GM21576 (cell line): Measurements from ENCODE around the gene TRRAP.

Experiments
- ATAC-seq: cut with Tn5 transposase; IDR thresholded peaks from one replicate; pipeline ENCODE4 v1.9.1; 2021; ENCODE audit warnings: mild to moderate bottlenecking, moderate library complexity; ENCODE audit not compliant: unreplicated experiment

Gene TRRAP

DNA sequence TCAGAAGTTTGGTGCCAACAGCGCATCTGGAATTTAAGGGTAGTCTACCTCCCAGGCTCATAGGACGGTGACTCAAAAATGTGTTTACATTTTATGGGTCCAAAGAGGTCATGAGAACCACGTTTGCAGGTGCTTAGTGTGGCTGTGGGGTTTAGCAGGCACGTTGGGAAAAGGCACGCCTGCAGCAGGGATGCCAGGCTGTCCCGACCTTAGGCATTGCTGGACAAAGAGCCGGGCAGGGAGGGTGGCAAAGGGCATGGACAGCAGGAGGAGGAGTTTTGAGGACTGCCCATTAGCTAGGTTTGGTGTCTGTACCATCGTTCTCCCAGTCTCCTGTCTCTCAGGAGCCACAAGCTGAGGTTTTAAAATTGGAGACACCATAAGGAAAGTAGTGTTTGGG, 104.4 kb downstream of the TRRAP start:
- ATAC-seq: no peak

DNA sequence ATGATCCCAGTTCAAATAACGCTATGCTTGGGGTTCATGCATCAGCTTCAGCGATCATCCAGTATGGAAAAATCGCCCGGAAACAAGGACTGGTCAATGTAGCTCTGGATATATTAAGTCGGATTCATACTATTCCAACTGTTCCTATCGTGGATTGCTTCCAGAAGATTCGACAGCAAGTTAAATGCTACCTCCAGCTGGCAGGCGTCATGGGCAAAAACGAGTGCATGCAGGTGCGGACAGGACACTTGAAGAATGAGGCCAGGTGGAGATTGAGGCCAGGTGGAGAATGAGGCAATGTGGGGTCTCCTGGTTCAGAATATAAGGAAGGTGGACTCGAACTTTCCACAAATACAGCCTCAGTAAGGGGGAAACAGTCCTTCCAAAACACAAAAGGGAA, 105.8 kb downstream of the TRRAP start:
- ATAC-seq: no peak

GRCh38 chr7:98985406-98985805, 107.1 kb downstream of the TRRAP start:
- no peak for ATAC-seq

DNA sequence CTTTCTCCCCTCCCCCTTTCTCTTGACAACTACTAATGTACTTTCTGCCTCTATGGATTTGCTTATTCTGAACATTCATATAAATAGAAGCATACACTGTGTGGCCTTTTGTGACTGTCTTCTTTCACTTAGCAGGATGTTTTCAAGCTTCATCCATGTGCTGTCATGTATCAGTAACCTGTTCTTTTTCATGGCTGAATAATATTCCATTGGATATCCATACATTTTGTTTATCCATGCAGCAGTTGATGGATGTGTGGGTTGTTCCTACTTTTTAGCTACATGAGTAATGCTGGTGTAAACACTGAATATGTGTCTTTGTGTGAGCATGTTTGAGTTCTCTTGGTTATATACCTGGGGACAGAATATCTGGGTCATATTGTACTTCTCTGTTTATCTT, 107.6 kb downstream of the TRRAP start:
- ATAC-seq: no peak

DNA sequence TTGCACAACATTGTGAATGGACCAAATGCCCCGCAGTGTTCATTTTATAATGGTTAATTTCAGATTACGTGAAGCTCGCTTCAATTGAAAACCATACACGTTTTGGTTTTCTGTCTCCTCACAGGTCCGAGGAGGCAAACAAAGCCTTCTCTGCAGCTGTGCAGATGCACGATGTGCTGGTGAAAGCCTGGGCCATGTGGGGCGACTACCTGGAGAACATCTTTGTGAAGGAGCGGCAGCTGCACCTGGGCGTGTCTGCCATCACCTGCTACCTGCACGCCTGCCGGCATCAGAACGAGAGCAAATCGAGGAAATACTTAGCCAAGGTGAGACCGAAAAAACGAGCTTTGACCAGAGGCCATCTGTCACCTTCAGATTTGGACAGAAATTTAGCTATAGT, 110.3 kb downstream of the TRRAP start:
- no peak for ATAC-seq

- ATAC-seq: no peak
These were observed 112.0 kb downstream of the TRRAP start for GRCh38 chr7:98990356-98990755.

DNA sequence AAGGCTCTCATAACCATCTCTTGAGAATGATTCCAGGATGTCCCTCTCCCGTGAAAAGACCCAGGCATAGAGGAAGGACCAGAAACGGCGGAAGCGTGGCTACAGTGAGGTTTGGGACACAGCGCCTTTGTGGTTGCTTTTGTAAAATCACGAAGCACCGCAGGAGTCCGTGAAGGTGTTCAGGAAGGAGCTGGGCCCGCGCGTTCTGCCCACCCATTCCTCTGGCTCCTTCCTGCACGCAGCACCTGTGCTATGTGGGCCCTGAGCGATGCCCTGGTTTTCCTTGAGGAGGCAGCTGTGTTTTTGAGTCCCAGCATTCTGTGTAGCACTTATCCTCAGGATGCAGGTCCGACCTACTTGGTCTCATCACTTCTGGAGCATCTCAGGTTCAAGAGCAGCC, 112.8 kb downstream of the TRRAP start:
- no peak for ATAC-seq

DNA sequence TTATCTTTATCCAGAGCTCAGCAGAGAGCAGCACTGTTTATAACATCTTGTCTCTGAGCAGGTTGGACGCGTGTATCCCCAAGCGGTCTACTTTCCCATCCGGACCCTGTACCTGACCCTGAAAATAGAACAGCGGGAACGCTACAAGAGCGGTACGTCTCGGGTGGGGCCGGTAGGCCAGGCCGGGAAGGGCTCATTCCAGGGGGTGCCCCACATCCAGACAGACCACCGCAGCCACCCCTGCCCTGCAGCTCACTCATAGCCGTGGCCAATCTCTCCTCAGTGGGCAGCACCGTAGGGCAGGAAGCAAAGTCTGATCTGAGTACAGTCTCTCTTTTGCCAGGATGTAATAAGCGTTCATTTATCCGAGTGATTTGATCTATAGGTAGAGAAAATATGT, 113.7 kb downstream of the TRRAP start:
- no peak for ATAC-seq

- ATAC-seq: no peak
These were observed 114.9 kb downstream of the TRRAP start for GRCh38 chr7:98993024-98993897.

DNA sequence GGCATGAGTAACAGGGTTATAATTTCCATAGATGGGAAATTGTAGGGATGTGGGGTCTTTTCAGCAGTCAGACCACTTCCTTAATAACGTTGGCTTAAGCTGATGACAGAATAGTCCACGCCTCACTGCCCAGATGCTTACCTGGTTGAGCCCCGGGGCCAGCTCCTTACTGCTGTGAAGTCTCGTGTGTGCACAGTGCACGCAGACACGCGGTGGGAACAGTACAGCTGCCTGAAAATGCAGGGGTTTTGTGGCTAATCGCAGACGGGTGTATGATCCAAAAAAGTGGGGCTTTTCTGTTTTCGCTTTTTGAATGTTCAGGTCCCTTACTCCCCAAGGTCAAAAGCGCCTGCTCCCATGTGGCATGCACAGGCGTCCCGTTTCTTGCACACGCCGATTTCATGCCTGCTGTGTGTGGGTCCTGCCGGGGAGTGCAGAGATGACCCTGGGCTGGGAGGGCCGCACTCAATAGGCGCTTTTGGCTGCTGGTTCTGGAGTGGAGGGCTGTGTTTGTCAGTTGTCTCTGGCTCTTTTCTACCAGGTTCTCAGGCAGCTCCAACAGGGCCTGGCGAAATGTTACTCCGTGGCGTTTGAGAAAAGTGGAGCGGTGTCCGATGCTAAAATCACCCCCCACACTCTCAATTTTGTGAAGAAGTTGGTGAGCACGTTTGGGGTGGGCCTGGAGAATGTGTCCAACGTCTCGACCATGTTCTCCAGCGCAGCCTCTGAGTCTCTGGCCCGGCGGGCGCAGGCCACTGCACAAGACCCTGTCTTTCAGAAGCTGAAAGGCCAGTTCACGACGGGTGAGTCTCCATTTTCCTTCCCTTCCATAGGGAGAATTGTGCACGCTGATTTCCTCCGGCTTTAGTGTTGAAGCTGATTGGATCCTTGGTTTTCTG, 116.0 kb downstream of the TRRAP start:
- no peak for ATAC-seq

DNA sequence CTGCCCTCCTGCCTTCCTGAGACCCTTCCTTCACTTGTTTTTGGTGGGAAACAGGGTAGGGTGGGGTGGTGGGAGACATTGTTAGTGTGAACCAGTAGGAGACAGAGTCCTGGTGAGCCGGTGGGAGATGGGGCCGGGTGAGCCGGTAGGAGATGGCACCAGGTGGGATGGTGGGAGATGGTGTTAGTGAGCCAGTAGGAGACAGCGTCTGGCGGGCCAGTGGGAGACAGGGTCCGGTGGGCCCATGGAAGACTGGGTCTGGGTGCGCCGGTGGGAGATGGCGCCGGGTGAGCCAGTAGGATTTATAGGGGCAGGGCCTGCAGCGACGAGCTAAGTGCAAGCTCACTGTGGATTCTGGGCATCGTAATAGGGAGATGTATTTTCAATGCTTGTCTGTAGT, 116.8 kb downstream of the TRRAP start:
- no peak for ATAC-seq

DNA sequence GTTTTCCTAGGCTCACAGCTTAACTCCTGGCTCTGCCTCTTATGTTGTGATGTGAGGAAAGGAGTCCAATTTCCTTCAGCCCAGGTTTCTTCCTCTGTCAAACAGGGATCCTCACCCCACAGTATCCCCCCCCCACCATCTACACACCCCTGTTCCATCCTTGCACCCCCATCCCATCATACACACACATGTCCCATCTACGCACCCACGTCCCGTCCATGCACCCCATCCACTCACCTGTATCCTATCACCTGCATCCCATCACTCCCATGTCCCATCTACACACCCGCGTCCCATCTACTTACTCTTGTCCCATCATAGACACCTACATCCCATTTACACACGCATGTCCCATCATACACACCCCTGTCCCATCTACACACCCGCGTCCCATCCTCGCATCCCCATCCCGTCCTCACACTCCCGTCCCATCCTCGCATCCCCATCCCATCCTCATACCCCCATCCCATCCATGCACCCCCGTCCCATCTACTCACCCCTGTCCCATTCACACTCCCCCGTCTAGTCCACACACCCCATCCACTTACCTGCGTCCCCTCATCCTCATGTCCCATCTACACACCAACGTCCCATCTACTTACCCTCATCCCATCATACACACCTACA, 117.3 kb downstream of the TRRAP start:
- ATAC-seq: no peak

- no peak for ATAC-seq
These were observed 117.8 kb downstream of the TRRAP start for GRCh38 chr7:98996150-98996552.

- no peak for ATAC-seq
These were observed 119.5 kb downstream of the TRRAP start for GRCh38 chr7:98997846-98998245.

- ATAC-seq: no peak
These were observed 120.7 kb downstream of the TRRAP start for GRCh38 chr7:98998821-98999725.

DNA sequence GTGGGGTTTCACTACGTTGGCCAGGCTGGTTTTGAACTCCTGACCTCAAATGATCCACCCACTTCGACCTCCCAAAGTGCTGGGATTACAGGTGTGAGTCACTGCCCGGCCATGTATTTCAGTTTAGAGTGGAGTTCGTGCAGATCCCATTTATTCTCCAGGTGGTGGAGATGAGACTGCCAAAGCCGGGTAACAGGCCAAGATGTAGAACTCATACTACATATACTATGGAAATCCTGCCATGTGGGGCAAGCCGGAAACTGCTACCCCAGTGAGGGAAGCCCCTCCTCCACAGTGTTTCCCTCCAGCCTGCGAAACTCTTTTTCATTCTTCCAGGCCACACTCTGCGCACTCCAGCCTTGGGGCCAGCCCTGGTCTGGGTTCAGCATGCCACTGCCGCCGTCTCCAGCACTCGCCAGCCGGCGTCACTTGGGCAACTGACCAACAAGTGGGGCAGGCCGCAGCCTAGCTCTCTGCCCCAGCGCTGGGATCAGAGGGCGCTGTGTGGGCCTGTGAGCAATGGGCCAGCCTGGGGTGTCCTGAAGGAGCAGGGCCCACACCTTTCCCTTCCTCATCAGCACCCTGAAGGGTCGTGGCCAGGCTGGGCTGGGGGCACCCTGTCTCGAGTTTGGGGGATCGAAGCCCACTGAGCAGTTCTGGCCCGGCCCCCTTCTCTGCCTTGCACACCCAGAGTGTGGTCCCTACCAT, 122.0 kb downstream of the TRRAP start:
- ATAC-seq: no peak

GRCh38 chr7:99000904-99001465, 122.7 kb downstream of the TRRAP start:
- ATAC-seq: no peak

GRCh38 chr7:99001482-99002147, 123.3 kb downstream of the TRRAP start:
- no peak for ATAC-seq
